NCI-H1436 treated with DMSO at 0.1 percent for 48 hours (cell line): ENCODE results near the gene POU6F2.
"Not testable (repeated sequence)": the region's sequence is repeated elsewhere in the genome, so short reads cannot be mapped to it uniquely, and the experiment has no call there.

Source experiments
- DNase-seq: peaks from one replicate; lab custom pipeline; 2025; lab: John Stamatoyannopoulos, UW

POU6F2 gene

DNA sequence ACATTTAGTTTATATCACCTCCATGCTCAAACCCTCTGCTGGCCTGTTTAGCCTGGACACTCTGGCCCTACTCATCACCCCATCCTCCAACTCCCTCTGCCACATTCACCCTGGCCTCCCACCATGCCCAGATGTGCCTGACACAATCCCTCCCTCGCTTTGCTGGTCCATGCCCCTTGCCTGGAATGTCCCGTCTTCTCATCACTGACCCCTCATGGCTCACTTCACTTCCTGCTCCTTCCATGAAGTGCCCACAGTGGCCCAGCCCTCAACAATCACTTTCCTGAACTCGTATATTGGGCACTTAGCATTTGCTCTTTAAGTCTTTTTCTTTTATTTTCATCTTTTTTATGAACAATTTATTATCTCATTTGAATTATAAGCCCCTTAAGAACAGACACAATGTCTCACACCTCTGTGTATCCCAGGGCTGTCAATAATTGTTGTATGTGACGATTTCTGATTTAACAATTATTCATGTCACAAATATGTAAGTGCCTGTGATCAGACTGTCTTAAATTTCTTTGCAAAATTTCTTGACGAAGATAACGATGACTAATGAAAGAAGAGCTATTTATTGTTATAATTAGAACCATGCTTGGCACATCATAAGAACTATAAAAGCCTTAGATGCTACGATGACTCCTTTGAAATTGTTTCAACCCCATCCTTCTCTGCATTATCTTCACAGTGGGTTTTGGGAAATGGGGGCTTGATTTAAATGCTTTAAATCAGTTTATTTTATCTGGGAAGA, 378.6 kb downstream of the POU6F2 start:
- no peak for DNase-seq

DNA sequence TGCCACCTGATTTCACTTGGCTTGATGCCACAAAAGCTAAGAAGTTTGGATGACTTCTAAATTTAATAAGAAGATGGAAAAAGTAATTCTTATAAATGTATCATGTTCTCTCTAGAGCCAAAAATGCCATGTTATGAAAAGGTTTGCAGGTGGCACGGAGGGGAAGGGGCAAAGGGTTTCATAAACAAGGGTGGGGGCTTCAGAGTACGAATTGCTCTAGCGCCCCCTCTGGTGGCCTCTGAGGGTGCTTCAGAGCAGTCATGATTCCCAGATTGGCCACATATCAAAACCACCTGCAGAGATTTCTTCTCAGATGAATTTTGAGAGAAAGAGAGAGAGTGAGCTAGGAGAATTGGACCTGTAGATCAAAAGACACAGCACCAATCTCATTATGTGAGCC, 379.9 kb downstream of the POU6F2 start:
- DNase-seq: no peak

DNA sequence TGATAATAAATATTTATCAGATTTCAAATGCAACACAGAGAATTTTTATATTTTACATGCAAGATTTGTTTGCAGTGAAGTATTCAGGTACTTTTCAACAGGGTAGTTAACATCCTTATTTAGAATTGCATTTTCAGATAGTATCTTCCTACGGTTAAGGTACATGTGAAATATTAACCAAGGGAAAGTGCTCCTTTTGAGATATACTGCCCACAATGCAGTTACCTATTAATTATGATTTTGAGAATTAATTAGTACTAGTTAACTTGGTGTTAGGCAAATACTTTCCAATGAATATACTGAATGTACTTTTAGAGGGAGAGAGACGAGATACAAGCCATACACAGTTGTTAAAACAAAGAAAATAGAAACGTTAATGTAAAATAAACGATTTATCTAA, 382.3 kb downstream of the POU6F2 start:
- DNase-seq: no peak

DNA sequence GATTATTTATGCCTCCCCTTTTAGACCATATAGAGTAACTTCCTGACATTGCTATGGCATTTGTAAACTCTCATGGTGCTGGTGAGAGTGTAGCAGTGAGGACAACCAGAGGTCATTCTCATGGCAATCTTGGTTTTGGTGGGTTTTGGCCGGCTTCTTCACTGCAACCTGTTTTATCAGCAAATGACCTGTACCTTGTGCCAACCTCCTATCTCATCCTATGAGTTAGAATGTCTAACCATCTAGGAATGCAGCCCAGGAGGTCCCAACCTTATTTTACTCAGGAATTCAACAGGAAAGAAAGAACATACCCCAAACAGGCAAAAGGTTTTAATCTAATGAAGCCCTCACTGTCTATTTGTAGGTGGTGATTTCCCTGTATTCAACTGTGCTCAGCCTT, 383.1 kb downstream of the POU6F2 start:
- no peak for DNase-seq

DNA sequence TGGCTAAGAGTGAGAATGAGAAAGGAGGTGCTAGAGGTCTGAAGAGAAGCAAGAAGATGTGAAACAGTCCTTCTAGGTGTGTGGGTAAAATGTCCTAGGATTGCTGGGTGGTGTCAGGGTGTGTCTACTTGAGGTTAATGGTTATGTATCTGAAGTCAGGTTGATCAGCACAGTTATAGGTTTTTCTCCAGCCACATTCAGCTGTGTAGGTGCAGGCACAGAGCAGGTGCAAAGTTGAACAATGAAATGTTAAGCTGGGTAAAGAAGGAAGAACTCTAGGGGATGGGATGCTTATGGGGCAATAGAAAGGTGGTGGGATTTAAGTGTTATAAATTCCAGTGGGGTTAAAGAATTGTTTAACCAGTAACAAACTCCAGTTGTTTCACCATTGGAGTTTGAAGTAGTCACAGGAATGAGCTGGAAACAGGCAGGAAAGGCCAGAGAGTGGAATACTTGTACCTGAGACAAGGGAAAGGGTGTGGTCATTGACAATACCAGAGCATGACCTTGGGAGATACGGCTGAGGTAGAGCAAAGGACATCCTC, 388.1 kb downstream of the POU6F2 start:
- no peak for DNase-seq

DNA sequence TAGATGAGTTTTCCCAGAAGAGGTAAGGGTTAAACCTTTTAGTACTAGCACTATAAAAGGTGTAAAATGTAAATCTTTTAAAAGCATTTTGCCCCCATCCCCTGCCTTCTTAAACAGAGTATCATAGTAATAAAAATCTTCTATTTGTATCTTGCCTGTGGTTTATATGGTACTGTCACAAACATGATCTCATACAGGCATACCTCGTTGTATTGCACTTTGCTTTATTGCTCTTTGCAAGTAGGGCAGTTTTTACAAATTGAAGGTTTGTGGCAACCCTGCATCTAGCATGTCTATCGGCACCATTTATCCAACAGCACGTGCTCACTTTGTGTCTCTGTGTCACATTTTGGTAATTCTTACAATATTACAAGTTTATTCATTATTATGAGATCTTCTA, 389.7 kb downstream of the POU6F2 start:
- no peak for DNase-seq

DNA sequence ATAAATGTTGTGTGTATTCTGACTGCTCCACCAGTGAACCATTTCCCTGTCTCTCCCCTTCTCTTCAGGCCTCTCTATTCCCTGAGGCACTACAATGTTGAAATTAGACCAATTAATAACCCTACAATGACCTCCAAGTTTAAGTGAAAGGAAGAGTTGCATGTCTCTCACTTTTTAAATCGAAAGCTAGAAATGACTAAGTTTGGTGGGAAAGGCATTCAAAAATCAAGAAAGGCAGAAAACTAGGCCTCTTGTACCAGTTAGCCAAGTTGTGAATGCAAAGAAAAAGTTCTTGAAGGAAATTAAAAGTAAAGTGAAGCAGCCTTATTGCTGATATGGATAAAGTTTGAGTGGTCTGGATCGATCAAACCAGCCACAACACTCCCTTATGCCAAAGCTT, 390.2 kb downstream of the POU6F2 start:
- no peak for DNase-seq

DNA sequence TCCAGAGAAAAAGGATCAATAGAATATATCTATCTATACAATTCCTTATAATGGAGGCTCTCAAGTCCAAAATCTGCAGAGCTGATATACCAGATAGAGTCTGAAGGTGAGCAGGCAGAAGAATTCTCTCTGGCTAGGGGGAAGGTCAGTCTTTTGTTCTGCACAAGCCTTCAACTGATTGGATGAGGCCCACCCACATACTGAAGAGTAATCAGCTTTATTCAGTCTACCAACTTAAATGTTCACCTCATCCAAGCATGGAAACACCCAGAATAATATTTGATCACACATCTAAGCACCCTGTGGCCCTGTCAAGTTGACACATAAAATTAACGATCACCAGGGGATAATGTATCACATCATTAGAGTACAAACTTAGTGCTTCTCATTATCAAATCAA, 394.7 kb downstream of the POU6F2 start:
- DNase-seq: no peak

DNA sequence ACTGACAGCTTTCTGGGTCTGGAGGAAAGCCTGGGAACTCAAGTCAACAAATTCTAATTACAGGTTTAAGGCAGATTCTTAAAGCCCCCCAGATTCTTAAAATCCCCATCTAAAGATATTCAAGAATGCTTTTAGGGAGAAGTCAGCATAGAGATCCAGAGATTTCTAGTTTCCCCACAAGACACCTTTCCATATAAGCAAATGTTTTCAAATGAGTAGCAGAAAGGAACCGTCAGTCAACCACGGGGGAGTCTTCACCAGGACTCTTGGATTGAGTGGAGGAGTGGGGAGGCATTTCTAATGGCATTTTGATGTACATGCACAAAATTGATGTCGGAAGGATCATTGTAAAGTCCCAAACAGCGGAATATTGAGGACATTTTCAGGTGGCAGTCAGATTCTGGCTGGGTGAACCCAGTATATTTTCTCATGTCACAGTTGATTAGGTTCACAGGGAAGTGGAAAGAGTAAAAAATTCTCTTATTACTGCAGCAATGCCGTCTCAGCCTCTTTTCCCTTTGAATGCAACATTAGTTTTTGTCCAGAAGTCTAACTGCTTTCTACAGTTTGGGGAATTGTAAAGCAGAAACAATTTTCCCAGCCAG, 396.8 kb downstream of the POU6F2 start:
- no peak for DNase-seq

DNA sequence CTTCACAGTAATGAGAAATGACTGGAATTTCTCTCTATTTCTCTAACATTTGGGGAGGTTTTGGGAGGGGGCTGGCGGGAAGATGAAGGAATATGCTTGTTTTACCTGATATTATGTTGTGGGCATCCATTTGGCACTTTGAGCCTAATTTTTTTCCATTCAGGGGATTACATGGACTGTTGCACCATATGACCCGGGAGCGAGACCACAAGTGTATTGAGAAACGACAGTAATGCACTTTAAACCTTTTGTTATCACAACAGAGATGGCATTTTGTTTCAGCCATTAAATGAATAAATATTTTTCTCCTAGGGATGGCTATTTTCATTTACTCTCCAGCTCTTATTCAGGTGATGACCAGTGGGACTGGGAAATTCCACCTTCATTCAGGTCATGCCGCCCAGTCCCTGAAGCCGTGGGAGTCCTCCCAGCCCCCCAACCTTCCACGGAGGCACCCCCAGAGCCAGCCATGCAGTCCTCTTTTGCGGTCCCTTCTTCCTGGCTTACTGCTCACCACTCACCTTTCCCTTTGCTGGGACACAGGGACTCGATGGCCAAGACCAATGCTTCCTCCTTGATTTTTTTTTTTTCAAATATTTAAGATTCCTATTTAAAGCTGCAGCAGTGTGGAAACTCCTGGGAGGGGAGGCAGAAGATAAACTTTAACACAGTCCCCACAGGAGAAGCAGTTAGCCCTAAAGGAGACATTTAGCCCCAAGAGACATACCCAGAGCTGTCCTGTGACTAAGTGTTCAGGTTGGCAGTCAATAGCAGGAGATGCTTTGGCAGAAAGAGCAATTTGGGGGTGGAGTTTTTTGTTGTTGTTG, 397.6 kb downstream of the POU6F2 start:
- no peak for DNase-seq

DNA sequence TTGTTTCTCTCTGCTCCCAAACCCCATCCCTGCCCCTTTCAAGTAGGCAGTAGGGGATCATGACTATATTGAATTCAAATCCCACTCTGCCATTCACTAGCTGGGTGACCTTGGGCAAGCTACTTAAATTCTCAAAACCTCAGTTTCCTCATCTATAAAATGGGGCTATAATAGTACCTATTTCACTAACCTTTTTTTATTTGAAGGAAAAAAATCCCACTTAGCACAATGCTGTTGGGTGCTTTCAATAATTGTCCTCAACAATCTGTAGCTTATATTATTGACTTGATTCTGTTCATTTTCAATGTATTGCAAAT, 398.1 kb downstream of the POU6F2 start:
- DNase-seq: no peak

DNA sequence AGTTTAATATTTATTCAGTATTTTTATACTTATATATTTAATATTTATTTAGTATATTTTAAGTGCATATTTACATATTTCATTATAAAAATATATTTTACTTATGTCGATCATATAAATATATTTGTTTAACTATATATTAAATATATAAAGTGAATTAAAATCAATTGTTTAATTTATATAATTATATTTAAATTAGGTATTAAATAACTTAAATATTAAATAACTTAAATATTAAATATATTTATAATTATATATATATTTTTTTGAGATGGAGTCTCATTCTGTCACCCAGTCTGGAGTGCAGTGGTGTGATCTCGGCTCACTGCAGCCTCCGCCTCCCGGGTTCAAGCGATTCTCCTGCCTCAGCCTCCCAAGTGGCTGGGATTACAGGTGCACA, 399.2 kb downstream of the POU6F2 start:
- not testable (repeated sequence) for DNase-seq

DNA sequence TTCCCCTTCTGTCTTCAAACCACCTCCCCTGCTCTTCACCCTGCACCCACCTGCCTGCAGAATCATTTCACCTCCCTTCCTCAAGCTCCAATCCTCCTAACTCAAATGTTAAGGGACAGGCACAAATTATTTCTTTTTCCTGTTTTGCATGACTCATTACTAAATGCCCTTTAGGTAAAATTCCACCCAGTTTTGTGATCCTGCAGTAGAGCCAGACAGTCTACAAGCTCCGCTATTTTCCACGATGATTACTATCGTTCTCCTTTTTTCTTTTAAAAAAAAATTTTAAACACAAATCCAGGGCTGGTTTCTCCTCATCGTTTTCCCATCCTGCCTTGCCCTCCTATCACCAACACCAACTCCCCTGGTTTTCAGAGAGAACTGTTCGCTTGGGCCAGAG, 401.7 kb downstream of the POU6F2 start:
- DNase-seq: no peak

DNA sequence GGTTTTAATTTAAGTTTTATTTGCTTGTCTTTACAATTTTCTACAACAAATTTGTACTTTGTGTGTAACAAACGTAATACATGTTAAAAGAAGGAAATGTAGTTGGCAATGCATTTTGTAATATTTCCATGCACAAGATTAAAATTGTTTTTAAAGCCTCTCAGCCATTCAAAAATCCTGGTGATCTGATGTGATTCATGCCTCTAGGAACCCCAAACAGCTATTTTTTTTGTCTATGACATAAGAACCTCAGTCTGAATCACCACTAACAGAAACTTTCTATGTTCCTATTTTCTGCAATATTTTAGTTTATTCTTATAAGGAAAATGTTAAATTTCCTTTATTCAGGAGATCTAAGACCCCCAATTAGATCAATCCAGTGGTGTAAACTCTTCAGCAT, 405.4 kb downstream of the POU6F2 start:
- DNase-seq: no peak

DNA sequence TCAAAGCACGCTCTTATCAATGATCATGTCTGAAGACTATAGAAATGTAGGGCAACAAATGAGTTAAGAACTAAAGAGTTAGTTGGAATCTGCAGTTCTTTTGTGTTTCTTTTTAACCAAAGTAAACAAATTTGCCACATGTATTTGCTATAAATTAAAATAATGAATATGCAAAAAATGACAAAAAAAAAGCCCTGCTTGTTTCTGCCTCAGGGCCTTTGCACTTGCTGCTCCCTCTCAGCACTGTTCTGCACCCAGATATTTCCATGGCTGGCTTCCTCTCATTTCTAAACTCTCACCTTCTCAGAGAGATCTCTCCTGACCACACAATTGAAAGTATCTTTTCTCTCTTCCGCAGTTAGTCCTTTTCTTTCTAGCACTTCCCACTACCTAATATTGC, 406.7 kb downstream of the POU6F2 start:
- DNase-seq: no peak

DNA sequence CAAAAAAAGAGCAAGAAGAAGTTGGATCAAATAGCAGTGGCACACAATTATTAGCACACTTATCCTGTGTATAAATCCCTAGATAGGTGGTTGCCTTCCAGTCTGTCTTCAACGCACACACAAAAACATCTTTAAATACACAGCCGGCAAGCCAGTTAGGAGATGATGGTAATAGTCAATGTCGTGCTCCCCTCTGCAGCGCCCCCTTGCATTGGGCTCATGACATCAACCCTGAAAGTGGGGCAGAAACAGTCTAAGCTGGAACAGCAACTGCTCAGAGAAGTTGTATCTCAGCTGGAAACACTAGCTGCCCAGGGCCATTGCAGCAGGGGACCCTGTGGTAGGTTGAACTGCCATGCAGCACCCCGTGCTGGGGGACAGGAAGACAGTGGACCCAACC, 409.0 kb downstream of the POU6F2 start:
- DNase-seq: no peak

DNA sequence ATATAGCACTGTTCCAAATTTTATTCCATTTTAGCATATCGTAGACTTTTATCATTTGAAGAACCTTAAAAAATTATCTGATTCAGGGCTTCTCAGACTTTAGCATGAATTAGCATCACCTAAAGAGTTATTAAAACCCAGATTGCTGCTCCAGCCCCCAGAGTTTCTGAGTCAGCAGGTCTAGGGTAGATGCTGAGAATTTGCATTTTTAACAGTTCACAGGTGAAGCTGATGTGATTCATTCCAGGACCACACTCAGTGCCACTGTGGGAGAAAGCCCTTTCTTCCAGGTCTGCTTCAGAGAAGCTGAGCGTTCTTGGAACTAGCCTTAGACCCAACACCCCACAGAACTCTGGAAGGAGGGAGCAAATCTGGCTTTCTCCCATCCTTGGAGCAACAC, 414.4 kb downstream of the POU6F2 start:
- DNase-seq: no peak

DNA sequence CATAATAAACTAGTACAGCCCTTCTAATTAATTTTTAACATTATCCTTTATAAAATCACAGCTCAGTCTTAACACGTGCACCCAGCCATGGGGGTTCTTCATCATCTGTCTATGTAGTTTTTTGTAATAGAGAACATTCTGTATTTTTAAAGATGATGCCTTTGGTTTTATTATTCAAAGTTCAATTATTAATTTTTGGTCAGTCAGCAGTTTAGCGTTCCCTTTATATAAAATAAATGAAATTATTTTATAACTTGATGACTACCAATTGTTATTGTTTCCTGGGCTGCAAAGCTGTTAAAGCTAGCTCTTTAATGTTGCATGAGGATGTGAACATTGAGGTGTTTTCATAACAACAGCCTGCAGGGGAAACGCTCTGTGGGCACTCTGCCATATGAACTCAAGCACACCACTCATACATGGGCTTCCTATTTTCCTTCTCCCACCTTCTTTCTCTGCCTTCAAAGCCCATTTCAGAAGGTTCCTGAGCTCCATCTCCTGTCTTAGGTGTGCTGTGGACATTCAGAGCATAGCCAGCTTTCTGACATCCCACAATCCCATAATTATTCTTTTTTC, 416.5 kb downstream of the POU6F2 start:
- no peak for DNase-seq

DNA sequence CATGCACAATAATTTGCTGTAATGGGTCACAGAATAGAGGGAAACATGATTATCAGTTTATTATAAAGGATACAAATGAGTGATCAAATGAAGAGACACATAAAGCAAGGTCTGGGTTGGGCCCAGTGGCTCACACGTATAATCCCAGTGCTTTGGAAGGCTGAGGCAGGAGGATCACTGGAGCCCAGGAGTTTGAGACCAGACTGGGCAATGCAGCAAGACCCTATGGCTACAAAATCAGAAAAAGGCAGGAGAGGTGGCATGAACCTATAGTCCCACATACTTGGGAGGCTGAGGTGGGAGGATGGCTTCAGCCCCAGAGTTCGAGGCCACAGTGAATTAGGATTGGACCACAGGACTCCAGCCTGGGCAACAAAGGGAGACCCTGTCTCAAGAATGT, 421.7 kb downstream of the POU6F2 start:
- DNase-seq: no peak

DNA sequence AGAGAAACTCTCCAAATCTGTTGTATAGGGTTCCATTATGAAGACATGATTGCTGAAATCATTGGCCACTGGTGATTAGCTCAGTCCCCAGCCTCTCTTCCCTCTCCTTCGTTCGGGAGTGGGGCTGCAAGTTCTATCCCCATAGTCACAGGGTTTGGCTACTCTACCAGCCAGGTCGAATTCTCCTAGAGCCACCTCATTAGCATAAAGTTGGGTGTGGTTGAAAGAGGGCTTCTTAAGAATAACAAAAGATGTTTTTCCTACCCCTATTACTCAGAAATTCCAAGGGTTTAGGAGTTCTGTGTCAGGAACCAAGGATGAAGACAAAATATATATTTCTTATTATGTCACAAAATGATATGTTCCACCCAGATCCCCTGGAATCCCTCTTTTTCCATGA, 422.3 kb downstream of the POU6F2 start:
- no peak for DNase-seq

DNA sequence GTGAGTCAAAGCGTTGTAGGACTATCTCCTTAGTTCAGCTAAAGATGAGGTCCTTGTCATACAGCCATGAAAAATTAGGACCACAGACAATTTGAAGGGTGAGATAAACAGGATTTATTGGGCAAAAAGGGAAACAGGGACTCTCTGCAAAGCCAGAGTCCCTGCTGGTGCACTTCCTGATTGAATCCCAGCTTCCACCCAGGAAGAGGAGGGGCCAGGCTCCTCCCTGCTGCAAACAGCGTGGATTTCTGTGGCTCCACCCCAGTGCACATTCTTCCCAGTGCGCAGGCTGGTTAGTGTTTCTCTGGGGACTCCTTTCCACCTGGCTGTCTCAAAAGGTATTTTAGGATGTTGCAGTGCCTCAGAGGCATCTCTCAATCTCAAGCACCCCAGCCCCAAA, 423.1 kb downstream of the POU6F2 start:
- DNase-seq: no peak

DNA sequence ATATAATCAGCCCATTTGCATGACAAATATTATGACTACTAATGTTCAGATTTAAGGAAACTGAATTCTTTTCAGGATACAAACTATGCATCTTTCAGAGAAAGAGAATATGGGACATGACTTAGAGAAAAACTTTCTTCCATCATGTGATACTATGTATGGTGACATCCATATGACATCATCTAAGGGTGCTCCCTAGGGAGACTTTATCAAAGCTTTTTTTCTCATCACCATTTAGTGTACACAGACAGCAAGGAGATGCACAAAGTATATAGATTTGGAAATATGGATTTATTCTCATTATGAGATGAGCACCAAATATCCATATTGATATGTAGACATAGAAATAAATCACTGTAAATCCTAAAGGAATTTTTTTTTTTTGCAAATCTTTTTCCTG, 424.3 kb downstream of the POU6F2 start:
- no peak for DNase-seq

DNA sequence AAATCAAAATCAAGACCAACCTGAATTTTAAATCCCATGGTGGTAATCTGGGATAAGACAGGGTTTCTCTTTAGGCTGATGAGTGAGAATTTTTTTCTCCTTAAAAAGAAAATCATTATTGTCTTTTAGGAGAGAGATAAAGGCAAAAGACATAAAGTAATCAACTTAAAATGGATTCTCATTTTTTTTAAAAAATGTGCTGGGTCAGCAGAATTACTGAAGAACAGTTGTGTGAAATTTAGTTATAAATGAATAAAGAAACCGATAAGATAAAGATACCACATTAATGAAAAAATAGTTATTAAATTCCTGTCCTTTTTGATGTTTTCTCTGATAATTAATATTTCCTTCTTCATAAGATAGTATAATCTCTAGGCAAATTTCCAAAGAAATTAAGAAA, 427.2 kb downstream of the POU6F2 start:
- no peak for DNase-seq
